Embryonic facial prominence (tissue), 1 donor: ENCODE measurements around the gene MED27.
"Not testable (repeated sequence)": the region's sequence is repeated elsewhere in the genome, so short reads cannot be mapped to it uniquely, and the experiment has no call there.

Source experiments
- DNase-seq: peaks from one replicate; pipeline ENCODE4 v3.0.0-alpha.2; 2016; ENCODE audit errors: extremely low spot score

The MED27 gene

GRCh38 chr9:132077881-132078698 lies 1.6 kb downstream of the MED27 start:
- DNase-seq, result no peak

- DNase-seq, result no peak
Measured at GRCh38 chr9:132075853-132076252, 3.8 kb downstream of the MED27 start.

- no peak for DNase-seq
Measured at GRCh38 chr9:132074736-132075135, 4.9 kb downstream of the MED27 start.

- DNase-seq, result no peak
Measured at GRCh38 chr9:132071847-132072507, 7.7 kb downstream of the MED27 start.

- no peak for DNase-seq
Measured at GRCh38 chr9:132069046-132069898, 10.4 kb downstream of the MED27 start.

GRCh38 chr9:132068605-132069004 lies 11.1 kb downstream of the MED27 start:
- DNase-seq, result no peak

DNA sequence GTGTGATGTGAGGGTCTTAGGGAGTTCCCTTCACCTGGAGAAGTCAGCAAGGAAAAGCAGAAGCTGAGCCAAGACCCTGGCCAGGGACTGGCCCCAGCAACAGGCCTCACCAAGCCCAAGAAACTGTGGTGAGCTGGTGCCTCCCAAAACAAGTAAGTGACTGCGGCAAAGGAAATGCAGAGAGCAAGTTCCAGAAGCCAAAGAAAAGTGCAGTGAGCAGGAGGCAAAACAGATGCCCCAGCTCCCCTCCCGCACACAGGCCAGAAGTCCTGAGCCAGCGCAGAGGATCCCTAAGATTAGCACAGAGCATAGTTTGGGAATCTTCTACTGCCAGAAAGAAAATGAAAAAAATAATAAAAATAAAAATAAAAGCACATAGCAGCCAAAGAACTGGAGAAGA lies 13.2 kb downstream of the MED27 start:
- no peak for DNase-seq

DNA sequence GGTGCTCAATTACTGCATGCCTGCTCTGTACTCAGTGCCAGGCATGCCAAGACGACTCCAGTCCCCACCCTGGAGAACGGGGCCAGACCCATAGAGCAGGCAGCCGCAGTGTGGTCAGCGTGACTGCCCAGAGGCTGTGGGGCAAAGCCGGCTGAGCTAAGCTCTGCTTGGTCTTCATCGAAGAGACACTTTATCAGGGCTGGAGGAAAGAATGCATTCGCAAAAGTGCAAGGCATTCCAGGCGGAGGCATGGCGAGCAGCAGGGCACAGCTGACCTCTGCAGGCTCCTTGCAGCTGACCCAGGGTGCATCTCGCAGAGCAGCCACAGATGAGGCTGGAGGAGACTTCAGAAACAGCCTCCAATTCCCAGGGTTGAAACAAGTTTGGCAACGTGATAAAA lies 13.6 kb downstream of the MED27 start:
- DNase-seq, result no peak

- DNase-seq, result no peak
Measured at GRCh38 chr9:132063281-132063680, 16.4 kb downstream of the MED27 start.

- DNase-seq, result no peak
Measured at GRCh38 chr9:132062806-132063205, 16.9 kb downstream of the MED27 start.

GRCh38 chr9:132061526-132061925 lies 18.1 kb downstream of the MED27 start:
- no peak for DNase-seq

DNA sequence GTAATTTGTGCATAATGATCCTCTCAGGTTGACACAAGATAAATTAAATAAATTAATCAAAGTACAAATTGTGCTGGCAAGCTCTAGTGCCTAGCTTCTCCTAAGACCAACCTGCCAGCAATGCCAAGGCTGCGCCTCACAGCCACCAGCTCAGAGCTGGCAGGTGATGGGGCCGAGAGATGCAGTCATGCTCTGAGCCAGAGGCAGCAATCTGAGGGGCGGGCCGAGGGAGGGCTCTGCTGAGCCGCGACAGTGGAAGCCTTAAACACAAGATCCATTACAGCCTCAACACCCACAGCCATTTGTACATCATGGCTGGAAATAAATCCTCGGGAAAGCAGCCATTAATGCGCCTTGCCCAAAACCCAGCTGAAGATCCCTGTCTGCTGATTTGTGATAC lies 20.3 kb downstream of the MED27 start:
- DNase-seq, result no peak

GRCh38 chr9:132058226-132058625 lies 21.4 kb downstream of the MED27 start:
- not testable (repeated sequence) for DNase-seq

DNA sequence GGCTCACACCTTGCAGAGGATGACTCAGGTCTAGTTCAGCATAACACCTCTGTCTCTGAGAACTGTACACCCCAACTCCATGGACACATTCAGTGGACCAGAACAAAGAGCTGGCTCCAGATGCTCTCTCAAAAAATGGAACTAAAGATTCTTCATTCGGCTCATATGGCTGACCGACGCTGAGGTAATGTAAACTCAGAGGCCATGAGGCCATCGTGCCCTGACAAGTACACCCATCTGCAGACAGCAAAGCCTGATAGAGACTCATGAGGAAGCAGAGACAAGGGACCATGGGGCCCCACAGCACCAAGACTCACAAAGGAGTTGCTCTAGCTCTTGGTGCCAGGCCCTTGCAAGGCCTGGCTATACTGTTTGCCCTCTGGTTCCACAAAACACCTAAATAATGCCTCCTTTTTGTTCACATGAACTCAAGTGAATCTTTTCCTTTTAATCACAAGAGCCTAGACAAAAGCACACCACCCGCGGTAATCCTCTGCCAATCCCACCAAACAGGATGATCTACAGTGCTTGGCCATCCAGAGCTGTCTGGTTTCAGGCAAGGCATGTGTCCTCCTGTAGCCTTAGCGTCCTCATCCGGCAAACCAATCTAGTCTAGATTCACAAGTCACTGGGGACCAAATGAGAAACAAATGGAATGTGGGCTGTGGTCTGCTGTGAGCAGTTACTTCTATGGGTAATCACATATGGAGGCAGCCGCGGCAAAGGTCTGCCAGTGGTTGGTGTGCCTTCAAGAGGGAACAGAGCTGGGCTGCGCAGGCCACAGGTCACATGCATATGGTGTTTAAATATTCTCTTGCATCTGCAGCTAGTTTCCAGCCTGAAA lies 22.7 kb downstream of the MED27 start:
- DNase-seq, result no peak

DNA sequence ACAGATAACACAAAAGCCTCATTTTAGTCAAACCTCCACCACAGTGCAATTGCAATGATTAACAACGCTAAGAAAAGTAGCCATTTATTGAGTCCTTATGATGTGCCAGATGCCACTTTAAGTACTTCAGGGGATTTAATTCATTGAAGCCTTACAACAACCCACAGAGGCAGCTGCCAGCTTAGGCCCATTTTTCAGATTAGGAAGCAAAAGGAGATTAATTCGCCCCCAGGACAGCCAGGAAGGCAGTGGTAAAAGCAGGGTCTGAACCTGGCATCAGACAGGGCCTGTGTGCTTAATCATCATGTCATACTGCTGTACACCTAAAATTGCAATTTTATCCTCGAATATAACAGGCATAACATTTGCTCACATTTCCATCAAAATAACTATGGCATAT lies 23.9 kb downstream of the MED27 start:
- DNase-seq, result no peak

DNA sequence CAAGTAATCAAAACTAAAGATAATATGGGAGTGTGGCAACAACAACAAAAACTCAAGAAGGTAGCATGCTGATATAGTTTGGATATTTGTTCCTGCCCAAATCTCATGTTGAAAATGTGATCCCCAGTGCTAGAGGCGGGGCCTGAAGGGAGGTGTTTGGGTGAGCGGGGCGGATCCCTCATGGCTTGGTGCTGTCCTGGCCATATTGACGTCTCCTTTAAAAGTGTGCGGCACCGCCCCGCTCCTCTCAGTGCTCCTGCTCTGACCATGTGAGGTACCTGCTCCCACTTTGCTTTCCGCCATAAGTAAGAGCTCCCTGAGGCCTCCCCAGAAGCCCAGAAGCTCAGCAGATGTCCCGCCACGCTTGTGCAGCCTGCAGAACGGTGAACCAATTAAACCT lies 25.6 kb downstream of the MED27 start:
- DNase-seq, result no peak

DNA sequence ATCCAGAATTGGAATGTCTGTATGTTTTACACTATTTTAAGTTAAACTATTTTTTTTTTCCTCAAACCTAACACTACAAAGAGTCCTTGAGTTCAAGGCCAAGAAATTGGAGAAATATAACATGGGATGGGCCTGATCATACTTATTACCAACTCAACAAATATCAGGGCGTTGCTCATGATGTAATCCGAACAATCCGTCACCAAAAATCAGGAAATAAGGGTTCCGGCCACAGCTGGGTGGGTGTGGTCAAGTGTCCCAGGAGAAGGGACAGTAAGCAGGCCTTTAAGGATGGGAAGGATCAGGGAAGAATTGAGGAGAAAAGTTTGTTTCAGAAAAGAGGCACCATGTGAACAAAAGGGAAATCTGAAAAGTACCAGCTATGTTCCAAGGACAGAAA lies 29.8 kb downstream of the MED27 start:
- no peak for DNase-seq

GRCh38 chr9:132049323-132049882 lies 30.3 kb downstream of the MED27 start:
- DNase-seq, result no peak

DNA sequence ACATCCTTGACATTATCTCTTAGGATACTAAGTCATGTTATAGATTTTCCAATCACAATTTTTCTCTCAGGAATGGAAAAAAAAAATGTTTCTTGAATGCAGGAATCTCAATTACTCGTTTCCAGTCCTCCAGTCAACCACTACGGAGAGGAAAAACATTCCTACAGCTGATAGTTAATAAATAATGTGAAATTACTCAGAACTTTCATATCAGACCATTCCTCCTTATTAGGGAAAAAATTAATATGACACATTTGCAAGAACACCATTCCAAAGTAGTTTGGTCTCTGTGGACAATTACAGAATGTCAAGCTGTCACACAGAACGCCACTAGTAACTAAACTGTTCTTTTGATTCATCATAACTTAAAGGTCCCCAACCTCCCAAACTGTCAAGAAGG lies 31.5 kb downstream of the MED27 start:
- DNase-seq, result no peak

GRCh38 chr9:132046456-132046855 lies 33.2 kb downstream of the MED27 start:
- DNase-seq, result no peak

DNA sequence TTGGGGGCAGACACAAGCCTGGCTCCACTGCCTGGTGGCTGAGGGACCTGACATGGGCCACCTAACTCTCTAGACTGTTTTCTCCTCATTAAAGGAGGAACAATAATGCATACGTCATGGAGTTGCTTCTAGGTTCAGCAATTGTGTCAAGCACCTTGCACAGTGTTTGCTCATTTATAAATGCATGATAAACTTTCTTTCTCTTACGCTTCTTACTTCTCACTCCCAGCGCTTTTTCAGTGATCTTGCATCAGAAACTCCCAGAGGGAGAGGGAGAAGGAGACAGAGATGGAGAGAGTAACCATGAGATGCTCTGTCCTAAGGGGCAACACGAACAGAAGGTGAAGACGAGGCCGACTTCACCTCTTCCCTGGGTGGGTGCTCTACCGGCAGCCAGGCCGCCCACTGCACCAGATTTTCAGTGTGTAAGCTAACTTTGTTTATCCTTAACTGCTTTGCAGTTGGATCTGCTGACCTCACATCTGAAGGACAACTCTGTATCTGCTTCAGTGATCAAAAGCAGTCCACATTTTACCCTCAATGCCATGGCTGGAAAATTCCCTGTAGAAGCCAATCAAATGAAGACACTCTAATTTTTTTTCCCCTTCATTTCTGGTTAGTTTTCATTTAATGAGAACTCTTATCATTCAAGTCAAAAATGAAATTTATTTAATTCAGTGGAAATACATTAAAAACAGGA lies 35.3 kb downstream of the MED27 start:
- no peak for DNase-seq
